ENCODE results near the gene DDX46.

DNA sequence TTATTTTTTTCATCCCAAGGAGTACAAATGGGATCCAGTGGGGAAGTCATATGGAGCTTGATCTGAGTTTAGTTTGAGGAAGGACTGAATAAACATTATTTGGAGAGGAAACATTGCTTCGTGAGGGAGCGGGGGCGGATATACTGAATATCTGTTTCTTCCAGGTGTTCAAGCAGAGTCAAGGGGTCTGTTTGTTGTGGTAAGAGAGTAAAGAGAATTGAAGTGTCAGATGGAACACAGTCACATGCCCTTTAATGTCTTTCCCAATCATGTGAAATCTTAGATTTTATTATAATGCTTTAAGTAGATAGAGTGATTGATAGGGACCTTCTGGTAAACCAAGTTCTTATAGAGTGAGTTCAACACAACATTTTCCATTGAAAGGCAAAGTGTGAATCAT, 33.7 kb downstream of the DDX46 start:
- TF ChIP-seq CTCF (IDR thresholded peaks at IDR 0.05) (no peak), POLR2AphosphoS5 (IDR thresholded peaks at IDR 0.05) (no peak), EP300 (IDR thresholded peaks at IDR 0.05) (no peak)

Measured in sigmoid colon (tissue), 4 donors.